Esophagus muscularis mucosa (tissue), 4 donors: ENCODE measurements around the gene CXCL13. TPM values are rescaled to one million over a fixed set of nuclear protein-coding genes. Genes with fewer than 3 reads are reported as not detected.

Experiments used
- DNase-seq: peaks from one replicate; pipeline ENCODE4 v3.0.0-alpha.2; 2017; ENCODE audit errors: extremely low spot score
- H3K27ac ChIP-seq, 4 donors: fragments of 200-600 bp; sonication (generic); replicated peaks in 1 of 4; 1 replicate in 3 of 4; 2 replicates in 1 of 4; pipeline ENCODE4 v1.5.1; 2016 to 2019; ENCODE audit warnings: mild to moderate bottlenecking in 1 of 4
- H3K27me3 ChIP-seq, 4 donors: fragments of 200-600 bp; sonication (generic); one replicate each; pipeline versions ENCODE4 v1.5.1 to v1.6.0; 2016 to 2019
- H3K36me3 ChIP-seq, 4 donors: fragments of 200-600 bp; sonication (generic); one replicate each; pipeline ENCODE4 v1.5.1; 2016 to 2019
- H3K4me1 ChIP-seq, 4 donors: fragments of 200-600 bp; sonication (generic); one replicate each; pipeline ENCODE4 v1.5.1; 2016 to 2019
- H3K4me3 ChIP-seq, 4 donors: fragments of 200-600 bp; sonication (generic); 1 replicate in 2 of 4; 2 replicates in 2 of 4; pipeline ENCODE4 v1.5.1; 2016 to 2019; ENCODE audit warnings: mild to moderate bottlenecking in 4 of 4, moderate library complexity in 1 of 4
- H3K9me3 ChIP-seq, 4 donors: fragments of 200-600 bp; sonication (generic); 1 replicate in 3 of 4; 2 replicates in 1 of 4; pipeline ENCODE4 v1.5.1; 2016 to 2019
- EP300 ChIP-seq: sonication (generic); formaldehyde crosslinking; IDR thresholded peaks from one replicate; pipeline ENCODE4 v1.6.1; 2017; ENCODE audit warnings: antibody characterized with exemption
- POLR2A ChIP-seq: fragments of 450-650 bp; IDR thresholded peaks from one replicate; pipeline ENCODE4 v1.6.1; 2017; ENCODE audit warnings: antibody characterized with exemption, moderate library complexity, mild to moderate bottlenecking, low read depth
- POLR2AphosphoS5 ChIP-seq, 2 donors: sonication (generic); formaldehyde crosslinking; IDR thresholded peaks; one replicate each; pipeline ENCODE4 v1.6.1; 2017; ENCODE audit warnings: antibody characterized with exemption in 2 of 2
- WGBS: methylation state at CpG from one replicate; pipeline ENCODE4 v1.1.5; 2018; 5-methylcytosine and 5-hydroxymethylcytosine counted together
- intact Hi-C: fragments of 100-400 bp; cut with DNase I; formaldehyde crosslinking; loops from one replicate; pipeline ENCODE4 v1.15.1; 2023
- total RNA-seq, 4 donors: library from RNA; depleted of rRNA; stranded (reverse); fragments of >200 nt; gene quantifications; one replicate each; pipeline versions ENCODE4 v1.1.0 to v1.2.1, GENCODE V29; 2016
- TF ChIP-seq, protein P1 (sequence below), 3 experiments: fragments of 200-600 bp in 2 of 3; fragments of 450-650 bp in 1 of 3; sonication (generic) in 2 of 3; IDR thresholded peaks; one replicate each; pipeline ENCODE4 v1.5.1; 2017 to 2019; ENCODE audit warnings: antibody characterized with exemption in 3 of 3, mild to moderate bottlenecking in 2 of 3, moderate library complexity in 1 of 3

CXCL13 gene
- total RNA-seq, 4 donors from 2014 or later: 0.32 to 0.66 TPM; not detected in 2

DNA sequence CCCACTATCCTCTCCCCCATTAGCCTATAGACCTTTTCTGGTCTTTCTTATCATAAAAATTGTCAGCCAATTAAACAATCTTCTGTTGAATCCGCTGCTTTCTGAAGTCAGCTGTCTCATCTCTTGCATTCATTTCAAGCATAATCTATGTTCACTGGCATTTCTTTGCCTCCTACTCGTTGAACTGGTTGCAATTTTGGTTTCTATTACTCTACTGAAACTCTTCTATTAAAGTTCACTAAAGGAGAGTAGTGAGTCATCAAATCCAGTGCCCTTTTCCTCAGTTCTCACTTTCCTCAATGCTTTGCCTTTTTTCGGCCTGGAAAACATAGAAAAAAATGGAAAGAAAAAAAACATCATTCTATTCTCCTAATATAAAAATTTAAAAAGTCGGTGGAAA, 23.9 kb upstream of the CXCL13 start:
- Histone ChIP-seq H3K4me3 (no peak overlapping the region), H3K36me3 (no peaks in the 10 kb centered on the region), H3K27ac (no peak overlapping the region), H3K9me3 (no peaks in the 10 kb centered on the region), H3K4me1 (no peaks in the 10 kb centered on the region), H3K27me3 (no peaks in the 10 kb centered on the region)
- intact Hi-C loops: no loop called here
- DNase-seq: no peak
- no peak for TF ChIP-seq POLR2A
- TF ChIP-seq EP300: no peak
- no peak for TF ChIP-seq POLR2AphosphoS5 (IDR thresholded peaks at IDR 0.05)
- TF ChIP-seq, protein P1, sequence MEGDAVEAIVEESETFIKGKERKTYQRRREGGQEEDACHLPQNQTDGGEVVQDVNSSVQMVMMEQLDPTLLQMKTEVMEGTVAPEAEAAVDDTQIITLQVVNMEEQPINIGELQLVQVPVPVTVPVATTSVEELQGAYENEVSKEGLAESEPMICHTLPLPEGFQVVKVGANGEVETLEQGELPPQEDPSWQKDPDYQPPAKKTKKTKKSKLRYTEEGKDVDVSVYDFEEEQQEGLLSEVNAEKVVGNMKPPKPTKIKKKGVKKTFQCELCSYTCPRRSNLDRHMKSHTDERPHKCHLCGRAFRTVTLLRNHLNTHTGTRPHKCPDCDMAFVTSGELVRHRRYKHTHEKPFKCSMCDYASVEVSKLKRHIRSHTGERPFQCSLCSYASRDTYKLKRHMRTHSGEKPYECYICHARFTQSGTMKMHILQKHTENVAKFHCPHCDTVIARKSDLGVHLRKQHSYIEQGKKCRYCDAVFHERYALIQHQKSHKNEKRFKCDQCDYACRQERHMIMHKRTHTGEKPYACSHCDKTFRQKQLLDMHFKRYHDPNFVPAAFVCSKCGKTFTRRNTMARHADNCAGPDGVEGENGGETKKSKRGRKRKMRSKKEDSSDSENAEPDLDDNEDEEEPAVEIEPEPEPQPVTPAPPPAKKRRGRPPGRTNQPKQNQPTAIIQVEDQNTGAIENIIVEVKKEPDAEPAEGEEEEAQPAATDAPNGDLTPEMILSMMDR (IDR thresholded peaks at IDR 0.05): no peak
- 77% methylated on average over 4 of the region's 4 CpGs for WGBS

DNA sequence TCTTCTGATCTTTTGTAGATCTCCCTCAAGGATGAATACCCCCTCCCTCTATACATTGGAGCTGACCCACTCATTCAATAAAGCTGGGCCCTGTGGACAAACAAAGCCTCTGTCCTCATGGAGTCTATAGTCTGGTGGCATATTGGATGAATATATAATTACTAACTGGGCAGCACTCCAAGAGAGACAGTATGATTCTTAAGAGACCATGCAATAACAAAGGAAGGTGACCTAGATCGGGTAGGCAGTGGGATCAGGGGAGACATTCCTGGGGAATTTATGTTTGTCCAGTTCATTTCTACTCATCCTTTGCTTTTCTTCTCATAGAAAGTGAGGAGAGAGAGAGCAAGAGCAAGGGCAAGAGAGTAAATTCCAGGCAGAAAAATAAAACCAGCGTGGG, 23.5 kb upstream of the CXCL13 start:
- DNase-seq: no peak
- H3K36me3 ChIP-seq: no peaks in the 10 kb centered on the region
- H3K4me1 ChIP-seq: no peaks in the 10 kb centered on the region
- H3K9me3 ChIP-seq: no peaks in the 10 kb centered on the region
- TF ChIP-seq EP300: no peak
- no peak for TF ChIP-seq POLR2AphosphoS5 (IDR thresholded peaks at IDR 0.05)
- no peak for TF ChIP-seq POLR2A
- TF ChIP-seq, protein P1 (IDR thresholded peaks at IDR 0.05): no peak
- H3K4me3 ChIP-seq: no peak overlapping the region
- intact Hi-C loops: no loop called here
- H3K27me3 ChIP-seq: no peaks in the 10 kb centered on the region
- no peak overlapping the region for H3K27ac ChIP-seq
- WGBS: 69% methylated on average over 2 of the region's 2 CpGs

DNA sequence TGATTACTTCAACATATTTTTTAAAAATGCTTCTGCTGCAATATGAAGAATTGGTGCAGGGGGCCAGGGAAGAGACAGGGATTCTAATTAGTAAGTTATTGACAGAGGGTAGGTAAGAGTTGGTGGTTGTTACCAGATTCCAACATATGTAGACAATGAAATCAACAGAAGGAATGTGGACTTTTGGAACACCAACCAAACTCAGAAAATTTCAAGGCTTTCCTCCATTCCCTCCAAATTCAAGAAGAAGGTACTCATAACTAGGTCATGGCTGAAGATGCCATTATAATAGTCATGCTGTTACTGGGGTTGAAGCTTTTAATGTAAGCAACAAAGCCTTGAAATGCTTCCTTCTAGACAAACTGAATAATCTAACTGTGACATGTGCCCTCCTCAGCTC, 22.9 kb upstream of the CXCL13 start:
- no peak for DNase-seq
- Histone ChIP-seq H3K36me3 (no peaks in the 10 kb centered on the region), H3K4me3 (no peak overlapping the region), H3K27me3 (no peaks in the 10 kb centered on the region), H3K27ac (no peak overlapping the region), H3K9me3 (no peaks in the 10 kb centered on the region), H3K4me1 (no peaks in the 10 kb centered on the region)
- no peak for TF ChIP-seq POLR2A
- TF ChIP-seq, protein P1 (IDR thresholded peaks at IDR 0.05): no peak
- TF ChIP-seq POLR2AphosphoS5 (IDR thresholded peaks at IDR 0.05): no peak
- no peak for TF ChIP-seq EP300
- intact Hi-C loops: no loop called here

DNA sequence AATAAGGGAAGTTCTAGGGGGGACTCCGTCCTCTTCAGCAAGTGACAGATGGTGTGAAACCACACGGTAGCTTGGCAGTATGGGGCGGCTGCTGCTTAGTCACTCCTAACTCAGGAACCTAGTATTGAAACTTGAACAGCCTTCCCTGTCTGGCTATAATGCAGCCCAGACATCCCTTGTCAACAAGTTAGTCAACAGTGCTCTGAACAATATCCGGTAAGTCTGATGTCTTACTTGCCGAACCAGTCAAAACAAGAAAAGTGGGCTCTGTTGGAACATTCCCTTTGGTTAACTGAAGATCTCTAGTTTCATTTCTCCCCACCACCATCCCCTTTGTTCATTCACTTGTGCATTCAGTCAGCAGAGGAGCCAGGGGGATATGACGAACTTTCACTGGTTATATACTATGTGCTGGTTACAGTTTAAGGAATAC, 18.7 kb upstream of the CXCL13 start:
- Histone ChIP-seq H3K36me3 (no peaks in the 10 kb centered on the region), H3K27me3 (no peaks in the 10 kb centered on the region), H3K27ac (no peak overlapping the region), H3K4me1 (no peaks in the 10 kb centered on the region), H3K4me3 (no peak overlapping the region), H3K9me3 (no peaks in the 10 kb centered on the region)
- intact Hi-C loops: no loop called here
- TF ChIP-seq, protein P1 (IDR thresholded peaks at IDR 0.05): no peak
- TF ChIP-seq POLR2AphosphoS5 (IDR thresholded peaks at IDR 0.05) (no peak), EP300 (no peak), POLR2A (no peak)
- 71% methylated on average over 6 of the region's 6 CpGs for WGBS
- DNase-seq: no peak

DNA sequence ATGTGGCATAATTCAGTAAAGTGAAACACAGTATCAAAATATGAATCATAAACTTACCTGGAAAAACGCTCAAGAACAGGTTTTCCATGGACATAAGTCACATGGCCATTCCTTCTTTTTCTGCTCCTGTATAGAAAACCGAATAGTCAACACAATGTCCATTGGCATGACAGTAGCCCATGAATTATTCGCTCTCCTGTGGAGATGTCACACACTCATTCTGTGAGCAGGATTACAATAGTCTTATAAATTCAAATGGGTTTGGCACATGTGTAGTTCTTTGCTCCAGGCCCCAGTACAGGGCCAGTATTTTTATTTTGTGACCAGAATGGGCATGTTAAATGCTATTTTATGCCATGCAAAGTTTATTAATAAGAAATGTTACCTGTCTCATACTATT, 15.1 kb upstream of the CXCL13 start:
- intact Hi-C loops: no loop called here
- no peak overlapping the region for H3K27ac ChIP-seq
- no peak for TF ChIP-seq POLR2AphosphoS5 (IDR thresholded peaks at IDR 0.05)
- no peaks in the 10 kb centered on the region for H3K36me3 ChIP-seq
- no peak overlapping the region for H3K4me3 ChIP-seq
- no peak for DNase-seq
- no peaks in the 10 kb centered on the region for H3K9me3 ChIP-seq
- WGBS: 95% methylated on average over 3 of the region's 3 CpGs
- no peaks in the 10 kb centered on the region for H3K27me3 ChIP-seq
- peaks cover 0 to 23% (median 20%) of the 10 kb centered on the region in 4 donors for H3K4me1 ChIP-seq
